OCI-LY3 (cell line): ENCODE measurements around the gene SLC35F6.

Experiments used
- H2AFZ ChIP-seq: fragments of 200-600, 300-600 bp; shearing (Covaris generic); 2 replicates; pipeline ENCODE4 v1.6.0; 2014; ENCODE audit warnings: antibody characterized with exemption, low read depth, low read length
- H3K27ac ChIP-seq: fragments of 200-600, 300-600 bp; sonication (generic); 2 replicates; pipeline ENCODE4 v1.5.1; 2014; ENCODE audit warnings: mild to moderate bottlenecking, low read length, moderate library complexity, mixed read lengths
- H3K27me3 ChIP-seq: fragments of 200-600, 300-600 bp; sonication (generic); 2 replicates; pipeline ENCODE4 v1.6.1; 2014; ENCODE audit warnings: low read depth, low read length, mixed read lengths
- H3K36me3 ChIP-seq: fragments of 200-600, 300-600 bp; sonication (generic); replicated peaks from 2 replicates; pipeline ENCODE3; 2014; ENCODE audit warnings: low read depth, low read length, mixed read lengths
- H3K4me1 ChIP-seq: fragments of 300-600, 200-600 bp; sonication (generic); 2 replicates; pipeline ENCODE4 v1.6.1; 2014; ENCODE audit warnings: low read length, mixed read lengths
- H3K4me2 ChIP-seq: fragments of 200-600, 300-600 bp; sonication (generic); 2 replicates; pipeline ENCODE4 v1.6.1; 2014; ENCODE audit warnings: low read length, mixed read lengths
- H3K4me3 ChIP-seq: fragments of 300-600, 200-600 bp; sonication (generic); 2 replicates; pipeline ENCODE4 v1.5.1; 2014; ENCODE audit warnings: antibody characterized with exemption, mild to moderate bottlenecking, low read length, moderate library complexity
- H3K79me2 ChIP-seq: fragments of 300-600, 200-600 bp; shearing (Covaris generic); 2 replicates; pipeline ENCODE4 v1.6.1; 2014; ENCODE audit warnings: mild to moderate bottlenecking, low read length, mixed read lengths
- H3K9ac ChIP-seq: fragments of 300-600, 200-600 bp; shearing (Covaris generic); 2 replicates; pipeline ENCODE4 v1.6.0; 2014; ENCODE audit warnings: mild to moderate bottlenecking, low read length, moderate library complexity
- H3K9me3 ChIP-seq: fragments of 200-600, 300-600 bp; shearing (Covaris generic); 2 replicates; pipeline ENCODE4 v1.6.1; 2014; ENCODE audit warnings: low read length, mixed read lengths; ENCODE audit not compliant: insufficient read depth
- H4K20me1 ChIP-seq: fragments of 200-600, 300-600 bp; sonication (generic); 2 replicates; pipeline ENCODE4 v1.6.1; 2016; ENCODE audit warnings: low read length, mixed read lengths; ENCODE audit not compliant: insufficient read depth
- EZH2phosphoT487 ChIP-seq: fragments of 200-600 bp; shearing (Covaris generic); IDR thresholded peaks from 2 replicates; pipeline ENCODE4 v1.6.1; 2018; ENCODE audit warnings: antibody characterized with exemption, mixed run types, low read depth
- TF ChIP-seq, protein P1 (sequence below): fragments of 200-600, 300-600 bp; sonication (generic); IDR thresholded peaks from 2 replicates; pipeline ENCODE4 v1.5.1; 2014; ENCODE audit warnings: antibody characterized with exemption, low read length, low read depth

Gene SLC35F6, protein sequence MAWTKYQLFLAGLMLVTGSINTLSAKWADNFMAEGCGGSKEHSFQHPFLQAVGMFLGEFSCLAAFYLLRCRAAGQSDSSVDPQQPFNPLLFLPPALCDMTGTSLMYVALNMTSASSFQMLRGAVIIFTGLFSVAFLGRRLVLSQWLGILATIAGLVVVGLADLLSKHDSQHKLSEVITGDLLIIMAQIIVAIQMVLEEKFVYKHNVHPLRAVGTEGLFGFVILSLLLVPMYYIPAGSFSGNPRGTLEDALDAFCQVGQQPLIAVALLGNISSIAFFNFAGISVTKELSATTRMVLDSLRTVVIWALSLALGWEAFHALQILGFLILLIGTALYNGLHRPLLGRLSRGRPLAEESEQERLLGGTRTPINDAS

DNA sequence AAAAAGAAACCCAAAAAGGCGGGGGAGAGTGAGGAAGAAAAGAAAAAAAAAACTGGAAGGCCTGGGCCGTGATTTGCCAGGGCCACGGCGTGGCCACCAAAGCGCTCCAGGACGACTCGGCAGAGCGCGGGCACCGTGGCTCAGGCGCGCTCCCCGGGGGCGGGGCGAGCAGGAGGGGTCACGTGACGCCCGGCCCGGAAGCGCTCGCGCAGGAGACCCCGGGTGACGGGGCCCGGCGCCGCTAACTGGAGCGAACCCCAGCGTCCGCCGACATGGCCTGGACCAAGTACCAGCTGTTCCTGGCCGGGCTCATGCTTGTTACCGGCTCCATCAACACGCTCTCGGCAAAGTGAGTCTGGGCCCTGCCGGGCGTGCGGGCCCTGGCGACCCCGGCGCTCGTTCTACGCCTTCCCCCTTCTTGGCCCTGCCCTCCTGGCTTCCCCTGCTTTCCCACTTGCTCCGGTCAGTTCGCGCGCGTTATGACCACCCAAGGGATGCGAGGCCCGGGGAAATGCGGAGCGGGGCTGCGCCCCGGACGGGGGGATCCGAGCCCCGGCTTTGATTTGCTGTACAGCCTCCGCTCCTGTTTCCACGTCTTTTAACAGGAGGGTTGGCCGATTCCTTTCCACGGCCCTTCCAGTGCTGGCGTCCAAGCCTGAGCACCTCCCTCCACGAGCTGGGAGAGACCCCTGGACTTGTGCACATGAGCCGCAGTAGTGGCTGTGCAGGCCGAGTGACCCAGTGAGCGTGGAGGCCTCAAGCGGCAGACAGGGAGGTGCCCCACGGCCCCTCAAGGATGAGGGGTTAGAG, at the start of gene SLC35F6:
TSS of gene SLC35F6 (plus strand) at position 207 of the 810 bp plus-strand sequence. CDS start at position 273, 66 bp downstream.
- no peak for TF ChIP-seq EZH2phosphoT487
- TF ChIP-seq, protein P1, sequence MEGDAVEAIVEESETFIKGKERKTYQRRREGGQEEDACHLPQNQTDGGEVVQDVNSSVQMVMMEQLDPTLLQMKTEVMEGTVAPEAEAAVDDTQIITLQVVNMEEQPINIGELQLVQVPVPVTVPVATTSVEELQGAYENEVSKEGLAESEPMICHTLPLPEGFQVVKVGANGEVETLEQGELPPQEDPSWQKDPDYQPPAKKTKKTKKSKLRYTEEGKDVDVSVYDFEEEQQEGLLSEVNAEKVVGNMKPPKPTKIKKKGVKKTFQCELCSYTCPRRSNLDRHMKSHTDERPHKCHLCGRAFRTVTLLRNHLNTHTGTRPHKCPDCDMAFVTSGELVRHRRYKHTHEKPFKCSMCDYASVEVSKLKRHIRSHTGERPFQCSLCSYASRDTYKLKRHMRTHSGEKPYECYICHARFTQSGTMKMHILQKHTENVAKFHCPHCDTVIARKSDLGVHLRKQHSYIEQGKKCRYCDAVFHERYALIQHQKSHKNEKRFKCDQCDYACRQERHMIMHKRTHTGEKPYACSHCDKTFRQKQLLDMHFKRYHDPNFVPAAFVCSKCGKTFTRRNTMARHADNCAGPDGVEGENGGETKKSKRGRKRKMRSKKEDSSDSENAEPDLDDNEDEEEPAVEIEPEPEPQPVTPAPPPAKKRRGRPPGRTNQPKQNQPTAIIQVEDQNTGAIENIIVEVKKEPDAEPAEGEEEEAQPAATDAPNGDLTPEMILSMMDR = no peak
- Histone ChIP-seq H3K79me2 (peaks cover 19% of the 10 kb centered on the region), H3K27ac (no peak within 1 kb of the TSS)

DNA sequence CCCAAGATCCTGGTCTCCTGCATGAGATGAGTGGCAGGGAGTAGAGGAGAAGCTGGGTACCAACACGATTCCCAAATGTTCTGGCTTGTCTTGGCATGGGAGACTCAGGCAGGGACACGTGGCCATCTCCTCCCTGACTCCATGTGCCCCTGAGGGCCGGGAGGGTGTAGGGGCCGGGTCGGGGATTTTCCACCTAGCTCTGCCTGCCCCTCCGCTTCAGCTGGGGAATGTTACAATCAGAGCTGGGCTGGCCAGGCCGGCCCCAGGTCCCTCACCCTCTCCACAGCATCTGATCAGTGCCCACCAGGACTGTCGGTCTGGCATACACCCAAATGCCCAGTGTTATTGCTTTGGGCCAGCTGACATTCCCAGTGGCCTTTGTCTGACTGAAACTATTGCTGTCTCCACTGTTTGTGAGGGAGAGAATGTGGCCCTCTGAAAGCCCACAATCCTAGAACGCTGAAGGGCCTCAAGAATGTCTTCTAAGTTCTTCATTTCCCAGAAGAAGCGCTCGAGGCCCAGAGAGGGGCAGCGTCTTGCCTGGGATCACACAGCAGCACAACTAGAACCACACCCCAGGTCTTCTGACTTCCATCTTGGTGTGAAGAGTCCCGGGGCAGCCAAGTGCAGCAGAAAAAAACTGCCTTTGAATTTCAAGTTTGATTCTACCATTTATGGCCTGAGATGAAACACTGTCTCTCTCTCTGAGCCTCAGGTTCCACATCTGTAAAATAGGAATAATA, 48.4 kb upstream of the SLC35F6 start:
- no peaks in the 10 kb centered on the region for H3K79me2 ChIP-seq
- H4K20me1 ChIP-seq = no peaks in the 10 kb centered on the region
- no peak for TF ChIP-seq EZH2phosphoT487
- TF ChIP-seq, protein P1 = no peak
- H3K27me3 ChIP-seq = 0 out of 2 replicates have a peak, but pooled peaks cover 2% of the 10 kb centered on the region
- no peak overlapping the region for H3K4me3 ChIP-seq
- H3K27ac ChIP-seq = no peak overlapping the region
- no peaks in the 10 kb centered on the region for H3K36me3 ChIP-seq
- no peak overlapping the region for H2AFZ ChIP-seq
- no peaks in the 10 kb centered on the region for H3K9me3 ChIP-seq
- H3K4me2 ChIP-seq = no peak overlapping the region
- no peaks in the 10 kb centered on the region for H3K4me1 ChIP-seq
- H3K9ac ChIP-seq = no peak overlapping the region

More for the DNA sequence above, at the start of gene SLC35F6:
- H3K9ac ChIP-seq = peak within 1 kb of the TSS; percentile 91
- no peaks in the 10 kb centered on the region for H3K9me3 ChIP-seq
- no peaks in the 10 kb centered on the region for H3K27me3 ChIP-seq
- H2AFZ ChIP-seq = peak within 1 kb of the TSS; percentile 68
- H3K36me3 ChIP-seq = no peaks in the 10 kb centered on the region
- H3K4me2 ChIP-seq = peak within 1 kb of the TSS; percentile 96
- H3K4me3 ChIP-seq = peak within 1 kb of the TSS; percentile 97
- H3K4me1 ChIP-seq = peaks cover 8% of the 10 kb centered on the region; the same call in 1 of the 2 replicates
- H4K20me1 ChIP-seq = 0 out of 2 replicates have a peak, but pooled peaks cover 3% of the 10 kb centered on the region

DNA sequence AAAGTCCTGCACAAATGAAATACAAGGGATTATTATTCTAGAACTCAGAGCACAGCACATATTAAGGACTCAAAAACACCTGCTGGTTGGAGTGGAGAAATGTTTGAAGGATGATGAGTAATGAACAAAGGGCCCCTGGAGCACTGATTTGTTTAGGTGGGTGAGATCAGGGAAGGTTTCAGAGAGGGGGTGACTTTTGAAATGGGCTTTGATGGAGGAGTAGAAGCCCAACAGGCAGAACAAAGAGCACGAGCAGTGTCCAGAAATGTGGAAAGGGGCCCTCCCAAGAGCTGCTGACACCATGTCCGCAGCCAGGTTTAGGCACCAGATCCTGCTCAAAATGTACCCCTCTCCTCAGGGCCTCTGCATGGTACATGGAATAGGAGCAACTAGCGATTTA, 47.7 kb upstream of the SLC35F6 start:
- H2AFZ ChIP-seq = no peak overlapping the region
- H3K36me3 ChIP-seq = no peaks in the 10 kb centered on the region
- H3K79me2 ChIP-seq = no peaks in the 10 kb centered on the region
- TF ChIP-seq, protein P1 = no peak
- TF ChIP-seq EZH2phosphoT487 = no peak
- H3K4me2 ChIP-seq = no peak overlapping the region
- no peaks in the 10 kb centered on the region for H4K20me1 ChIP-seq
- H3K27ac ChIP-seq = no peak overlapping the region
- no peaks in the 10 kb centered on the region for H3K4me1 ChIP-seq
- no peaks in the 10 kb centered on the region for H3K9me3 ChIP-seq
- 0 out of 2 replicates have a peak, but pooled peaks cover 2% of the 10 kb centered on the region for H3K27me3 ChIP-seq
- H3K4me3 ChIP-seq = no peak overlapping the region
- no peak overlapping the region for H3K9ac ChIP-seq
